ENCODE data around the gene GRID1. TPM values are rescaled to one million over a fixed set of nuclear protein-coding genes. Genes with fewer than 3 reads are reported as not detected.
"Not testable (repeated sequence)": the region's sequence is repeated elsewhere in the genome, so short reads cannot be mapped to it uniquely, and the experiment has no call there.

The GRID1 gene
- total RNA-seq, 2 experiments from 2014 or later, result not detected

- Mint-ChIP-seq H3K9me3 (no peaks in the 10 kb centered on the region), H3K4me3 (no peak overlapping the region), H3K4me1 (no peaks in the 10 kb centered on the region), H3K36me3 (no peaks in the 10 kb centered on the region), H3K27me3 (no peaks in the 10 kb centered on the region), H3K27ac (no peak overlapping the region)
- POLR2A ChIA-PET, result no interaction called here
- no peak for ATAC-seq (ENCODE audit: low read depth)
- no peak for DNase-seq
These were observed 122.9 kb downstream of the GRID1 start for GRCh38 chr10:86243651-86244155.

GRCh38 chr10:86242761-86243160, 123.8 kb downstream of the GRID1 start:
- Mint-ChIP-seq H3K4me3 (no peak overlapping the region), H3K4me1 (no peaks in the 10 kb centered on the region), H3K36me3 (no peaks in the 10 kb centered on the region), H3K27ac (no peak overlapping the region), H3K27me3 (no peaks in the 10 kb centered on the region), H3K9me3 (peaks cover 1% of the 10 kb centered on the region)
- DNase-seq, result no peak
- POLR2A ChIA-PET, result no interaction called here
- no peak for ATAC-seq (ENCODE audit: low read depth)

GRCh38 chr10:86238089-86238488, 128.5 kb downstream of the GRID1 start:
- not testable (repeated sequence) for H3K27me3 Mint-ChIP-seq, H3K9me3 Mint-ChIP-seq

GRCh38 chr10:86234541-86235270, 131.9 kb downstream of the GRID1 start:
- no peaks in the 10 kb centered on the region for H3K4me1 Mint-ChIP-seq
- no peak for ATAC-seq (ENCODE audit: low read depth)
- POLR2A ChIA-PET, result no interaction called here
- H3K36me3 Mint-ChIP-seq, result no peaks in the 10 kb centered on the region
- DNase-seq, result no peak
- no peak overlapping the region for H3K4me3 Mint-ChIP-seq
- no peak overlapping the region for H3K27ac Mint-ChIP-seq
- H3K9me3 Mint-ChIP-seq, result peaks cover 5% of the 10 kb centered on the region
- peaks cover 2% of the 10 kb centered on the region for H3K27me3 Mint-ChIP-seq

More at GRCh38 chr10:86238089-86238488, 128.5 kb downstream of the GRID1 start:
- H3K4me1 Mint-ChIP-seq; ATAC-seq (ENCODE audit: low read depth); H3K27ac Mint-ChIP-seq; H3K4me3 Mint-ChIP-seq; DNase-seq; POLR2A ChIA-PET; H3K36me3 Mint-ChIP-seq: not testable (repeated sequence)

GRCh38 chr10:86234107-86234506, 132.5 kb downstream of the GRID1 start:
- DNase-seq (no peak), ATAC-seq (ENCODE audit: low read depth) (no peak)
- H3K36me3 Mint-ChIP-seq, result no peaks in the 10 kb centered on the region
- H3K27me3 Mint-ChIP-seq, result peaks cover 2% of the 10 kb centered on the region
- no peak overlapping the region for H3K27ac Mint-ChIP-seq
- POLR2A ChIA-PET, result no interaction called here
- peaks cover 5% of the 10 kb centered on the region for H3K9me3 Mint-ChIP-seq
- H3K4me3 Mint-ChIP-seq, result no peak overlapping the region
- no peaks in the 10 kb centered on the region for H3K4me1 Mint-ChIP-seq

GRCh38 chr10:86233131-86233530, 133.5 kb downstream of the GRID1 start:
- Mint-ChIP-seq H3K4me3 (no peak overlapping the region), H3K27ac (no peak overlapping the region), H3K4me1 (no peaks in the 10 kb centered on the region), H3K9me3 (peaks cover 5% of the 10 kb centered on the region), H3K27me3 (peaks cover 2% of the 10 kb centered on the region), H3K36me3 (no peaks in the 10 kb centered on the region)
- DNase-seq (no peak), ATAC-seq (ENCODE audit: low read depth) (no peak)
- POLR2A ChIA-PET, result no interaction called here

GRCh38 chr10:86232644-86233043, 134.0 kb downstream of the GRID1 start:
- Mint-ChIP-seq H3K4me1 (no peaks in the 10 kb centered on the region), H3K9me3 (peaks cover 3% of the 10 kb centered on the region), H3K27ac (no peak overlapping the region), H3K27me3 (peaks cover 2% of the 10 kb centered on the region), H3K36me3 (no peaks in the 10 kb centered on the region), H3K4me3 (no peak overlapping the region)
- ATAC-seq (ENCODE audit: low read depth) (no peak), DNase-seq (no peak)
- POLR2A ChIA-PET, result no interaction called here

- Mint-ChIP-seq H3K27me3 (peaks cover 2% of the 10 kb centered on the region), H3K9me3 (no peaks in the 10 kb centered on the region), H3K36me3 (no peaks in the 10 kb centered on the region), H3K27ac (no peak overlapping the region), H3K4me3 (no peak overlapping the region), H3K4me1 (no peaks in the 10 kb centered on the region)
- DNase-seq, result no peak
- POLR2A ChIA-PET, result no interaction called here
- ATAC-seq (ENCODE audit: low read depth), result no peak
These were observed 134.6 kb downstream of the GRID1 start for GRCh38 chr10:86231796-86232560.

GRCh38 chr10:86230557-86231180, 135.9 kb downstream of the GRID1 start:
- Mint-ChIP-seq H3K27ac (no peak overlapping the region), H3K36me3 (no peaks in the 10 kb centered on the region), H3K27me3 (peaks cover 2% of the 10 kb centered on the region), H3K4me1 (no peaks in the 10 kb centered on the region), H3K9me3 (no peaks in the 10 kb centered on the region), H3K4me3 (no peak overlapping the region)
- ATAC-seq (ENCODE audit: low read depth) (no peak), DNase-seq (no peak)
- POLR2A ChIA-PET, result no interaction called here

- POLR2A ChIA-PET, result no interaction called here
- DNase-seq, result no peak
- Mint-ChIP-seq H3K9me3 (no peaks in the 10 kb centered on the region), H3K27me3 (peaks cover 2% of the 10 kb centered on the region), H3K4me1 (no peaks in the 10 kb centered on the region), H3K4me3 (no peak overlapping the region), H3K36me3 (no peaks in the 10 kb centered on the region), H3K27ac (no peak overlapping the region)
- no peak for ATAC-seq (ENCODE audit: low read depth)
These were observed 136.6 kb downstream of the GRID1 start for GRCh38 chr10:86229811-86230556.

- Mint-ChIP-seq H3K9me3 (no peaks in the 10 kb centered on the region), H3K4me1 (no peaks in the 10 kb centered on the region), H3K27ac (no peak overlapping the region), H3K4me3 (no peak overlapping the region), H3K36me3 (no peaks in the 10 kb centered on the region), H3K27me3 (no peaks in the 10 kb centered on the region)
- ATAC-seq (ENCODE audit: low read depth) (no peak), DNase-seq (no peak)
- POLR2A ChIA-PET, result no interaction called here
These were observed 137.2 kb downstream of the GRID1 start for GRCh38 chr10:86229376-86229775.

- no peak overlapping the region for H3K4me3 Mint-ChIP-seq
- ATAC-seq (ENCODE audit: low read depth), result no peak
- POLR2A ChIA-PET, result no interaction called here
- no peaks in the 10 kb centered on the region for H3K4me1 Mint-ChIP-seq
- DNase-seq, result no peak
- H3K36me3 Mint-ChIP-seq, result no peaks in the 10 kb centered on the region
- H3K27ac Mint-ChIP-seq, result no peak overlapping the region
- no peaks in the 10 kb centered on the region for H3K27me3 Mint-ChIP-seq
- H3K9me3 Mint-ChIP-seq, result no peaks in the 10 kb centered on the region
These were observed 138.9 kb downstream of the GRID1 start for GRCh38 chr10:86227501-86228258.

GRCh38 chr10:86226781-86227201, 139.8 kb downstream of the GRID1 start:
- no peak overlapping the region for H3K4me3 Mint-ChIP-seq
- POLR2A ChIA-PET, result no interaction called here
- H3K27me3 Mint-ChIP-seq, result no peaks in the 10 kb centered on the region
- H3K9me3 Mint-ChIP-seq, result no peaks in the 10 kb centered on the region
- no peaks in the 10 kb centered on the region for H3K36me3 Mint-ChIP-seq
- H3K4me1 Mint-ChIP-seq, result no peaks in the 10 kb centered on the region
- ATAC-seq (ENCODE audit: low read depth) (no peak), DNase-seq (no peak)
- H3K27ac Mint-ChIP-seq, result no peak overlapping the region

Measured in activated naive CD8-positive, alpha-beta T cell treated with anti-CD3 and anti-CD28 coated beads, Interleukin-2, amount 10 ng/mL, durations not matched to agents 7 days and 5 days (primary cell).